ENCODE data around the gene RYR1.

DNA sequence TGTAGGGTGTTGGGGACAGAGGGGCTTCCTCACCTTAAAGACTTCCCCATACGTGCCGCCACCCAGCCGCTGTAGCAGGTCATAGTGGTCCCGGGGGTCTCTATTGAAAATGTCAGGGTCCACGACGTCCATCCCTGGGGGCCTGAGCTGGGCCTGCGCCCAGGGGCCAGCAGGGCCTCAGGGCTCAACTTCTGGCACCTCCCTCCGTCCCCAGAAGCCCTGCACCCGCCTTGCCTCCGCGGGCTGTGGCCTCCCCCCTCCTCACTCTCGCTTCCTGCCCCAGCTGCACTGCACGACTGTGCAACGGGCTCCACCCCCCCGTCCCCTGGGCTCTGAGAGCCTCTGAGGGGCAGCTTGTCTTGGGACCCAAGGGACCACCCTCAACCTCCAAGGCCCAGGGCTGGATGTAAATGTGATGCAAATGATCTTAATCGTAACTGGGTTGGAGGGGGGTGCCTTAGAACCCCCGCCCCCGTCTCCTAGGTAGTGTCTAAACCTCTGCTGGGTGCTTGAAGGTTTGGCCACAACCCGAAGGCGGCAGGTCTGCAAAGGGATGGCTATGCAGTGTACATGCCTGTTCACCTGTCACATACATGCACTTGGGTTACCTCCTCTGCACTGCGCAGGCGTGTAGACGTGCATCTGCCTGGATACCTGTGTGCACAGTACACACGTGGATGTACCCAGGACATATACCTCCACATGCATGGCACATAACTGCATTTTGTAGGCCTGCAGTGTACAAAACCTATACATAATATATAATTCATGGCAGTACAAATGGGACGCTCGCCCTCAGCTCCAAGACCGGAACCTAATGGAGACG is 184.5 kb downstream of the RYR1 start, which contains the start of gene MAP4K1:
- no peak for TF ChIP-seq EZH2 (IDR thresholded peaks at IDR 0.05; ENCODE audit: borderline replicate concordance, low read depth, low read length, severe bottlenecking)
- TF ChIP-seq, protein P1, sequence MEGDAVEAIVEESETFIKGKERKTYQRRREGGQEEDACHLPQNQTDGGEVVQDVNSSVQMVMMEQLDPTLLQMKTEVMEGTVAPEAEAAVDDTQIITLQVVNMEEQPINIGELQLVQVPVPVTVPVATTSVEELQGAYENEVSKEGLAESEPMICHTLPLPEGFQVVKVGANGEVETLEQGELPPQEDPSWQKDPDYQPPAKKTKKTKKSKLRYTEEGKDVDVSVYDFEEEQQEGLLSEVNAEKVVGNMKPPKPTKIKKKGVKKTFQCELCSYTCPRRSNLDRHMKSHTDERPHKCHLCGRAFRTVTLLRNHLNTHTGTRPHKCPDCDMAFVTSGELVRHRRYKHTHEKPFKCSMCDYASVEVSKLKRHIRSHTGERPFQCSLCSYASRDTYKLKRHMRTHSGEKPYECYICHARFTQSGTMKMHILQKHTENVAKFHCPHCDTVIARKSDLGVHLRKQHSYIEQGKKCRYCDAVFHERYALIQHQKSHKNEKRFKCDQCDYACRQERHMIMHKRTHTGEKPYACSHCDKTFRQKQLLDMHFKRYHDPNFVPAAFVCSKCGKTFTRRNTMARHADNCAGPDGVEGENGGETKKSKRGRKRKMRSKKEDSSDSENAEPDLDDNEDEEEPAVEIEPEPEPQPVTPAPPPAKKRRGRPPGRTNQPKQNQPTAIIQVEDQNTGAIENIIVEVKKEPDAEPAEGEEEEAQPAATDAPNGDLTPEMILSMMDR (IDR thresholded peaks at IDR 0.05; ENCODE audit: borderline replicate concordance, extremely low read depth, low read length, poor library complexity, severe bottlenecking) = no peak

Measured in DND-41 (cell line).